ENCODE data around the gene KRTAP9-7.
"Not testable (repeated sequence)": the region's sequence is repeated elsewhere in the genome, so short reads cannot be mapped to it uniquely, and the experiment has no call there.

KRTAP9-7 gene, protein sequence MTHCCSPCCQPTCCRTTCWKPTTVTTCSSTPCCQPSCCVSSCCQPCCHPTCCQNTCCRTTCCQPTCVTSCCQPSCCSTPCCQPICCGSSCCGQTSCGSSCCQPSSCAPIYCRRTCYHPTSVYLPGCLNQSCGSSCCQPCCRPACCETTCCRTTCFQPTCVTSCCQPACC

GRCh38 chr17:41275648-41276190 lies at the start of gene KRTAP9-7:
Gene KRTAP9-7, plus strand, starts transcription at chr17:41275698. Its CDS starts 0 bp downstream, at chr17:41275698.
- not testable (repeated sequence) for DNase-seq

DNA sequence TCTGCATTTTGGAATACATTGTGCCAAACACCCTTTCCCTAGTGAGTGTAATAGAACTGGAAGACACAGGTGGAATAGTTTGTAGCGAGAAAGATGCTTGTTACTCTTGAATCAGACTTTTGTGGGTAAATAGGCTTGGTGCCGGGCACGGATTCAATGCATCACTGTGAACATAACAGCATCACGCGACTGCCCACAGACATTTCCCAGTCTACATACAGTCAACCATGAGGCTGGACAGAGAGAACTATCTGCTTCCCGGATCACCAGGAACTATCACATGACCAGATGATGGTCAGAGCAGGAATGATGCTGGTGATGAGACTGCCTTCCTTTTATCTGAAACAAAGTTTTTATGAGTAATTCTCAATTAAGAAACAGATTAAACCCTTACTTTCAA lies 49.4 kb upstream of the KRTAP9-7 start:
- no peak for DNase-seq

DNA sequence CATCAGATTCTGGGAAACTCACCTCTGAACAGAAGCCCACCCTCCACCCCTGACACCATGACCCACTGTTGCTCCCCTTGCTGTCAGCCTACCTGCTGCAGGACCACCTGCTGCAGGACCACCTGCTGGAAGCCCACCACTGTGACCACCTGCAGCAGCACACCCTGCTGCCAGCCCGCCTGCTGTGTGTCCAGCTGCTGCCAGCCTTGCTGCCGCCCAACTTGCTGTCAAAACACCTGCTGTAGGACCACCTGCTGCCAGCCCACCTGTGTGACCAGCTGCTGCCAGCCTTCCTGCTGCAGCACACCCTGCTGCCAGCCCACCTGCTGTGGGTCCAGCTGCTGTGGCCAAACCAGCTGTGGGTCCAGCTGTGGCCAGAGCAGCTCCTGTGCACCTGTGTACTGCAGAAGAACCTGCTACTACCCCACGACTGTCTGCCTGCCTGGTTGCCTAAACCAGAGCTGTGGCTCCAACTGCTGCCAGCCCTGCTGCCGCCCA lies 48.9 kb upstream of the KRTAP9-7 start, which contains the start of gene KRTAP9-2:
KRTAP9-2 (plus strand) TSS at position 51 of the 498 bp plus-strand sequence; CDS start at position 58, 7 bp downstream.
- DNase-seq: not testable (repeated sequence)

DNA sequence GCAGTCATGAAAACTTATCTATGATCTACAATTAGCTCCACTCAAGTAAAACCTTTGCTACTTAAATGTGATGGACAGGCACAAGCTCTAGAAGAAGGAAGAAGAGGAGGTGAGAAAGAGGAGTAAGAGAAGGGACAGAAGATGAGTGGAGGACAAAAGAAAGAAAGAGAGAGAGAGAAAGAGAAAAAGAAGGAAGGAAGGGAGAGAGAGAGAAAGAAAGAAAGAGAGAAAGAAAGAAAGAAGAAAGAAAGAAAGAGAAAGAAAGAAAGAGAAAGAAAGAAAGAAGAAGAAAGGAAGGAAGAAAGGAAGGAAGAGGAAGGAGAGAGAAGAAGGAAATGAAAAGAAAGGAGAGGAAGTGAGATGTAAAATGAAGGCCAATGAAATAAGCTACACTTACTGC lies 45.4 kb upstream of the KRTAP9-7 start:
- DNase-seq: no peak

GRCh38 chr17:41231731-41232130 lies 43.8 kb upstream of the KRTAP9-7 start:
- DNase-seq: no peak

DNA sequence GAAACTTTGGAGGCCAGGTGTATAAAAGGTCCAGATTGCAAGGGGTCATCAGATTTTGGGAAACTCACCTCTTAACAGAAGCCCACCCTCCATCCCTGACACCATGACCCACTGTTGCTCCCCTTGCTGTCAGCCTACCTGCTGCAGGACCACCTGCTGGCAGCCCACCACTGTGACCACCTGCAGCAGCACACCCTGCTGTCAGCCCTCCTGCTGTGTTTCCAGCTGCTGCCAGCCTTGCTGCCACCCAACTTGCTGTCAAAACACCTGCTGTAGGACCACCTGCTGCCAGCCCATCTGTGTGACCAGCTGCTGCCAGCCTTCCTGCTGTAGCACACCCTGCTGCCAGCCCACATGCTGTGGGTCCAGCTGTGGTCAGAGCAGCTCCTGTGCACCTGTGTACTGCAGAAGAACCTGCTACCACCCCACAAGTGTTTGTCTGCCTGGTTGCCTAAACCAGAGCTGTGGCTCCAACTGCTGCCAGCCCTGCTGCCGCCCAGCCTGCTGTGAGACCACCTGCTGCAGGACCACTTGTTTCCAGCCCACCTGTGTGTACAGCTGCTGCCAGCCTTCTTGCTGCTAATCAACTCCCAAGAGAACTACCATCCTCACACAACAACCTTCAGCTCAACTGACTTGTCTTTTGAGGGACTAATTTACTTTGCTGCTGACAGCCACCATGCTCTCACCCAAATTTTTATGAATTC lies 42.9 kb upstream of the KRTAP9-7 start, which contains the start of gene KRTAP9-3:
KRTAP9-3 (plus strand) TSS at position 51 of the 707 bp plus-strand sequence; CDS start at position 104, 53 bp downstream.
- not testable (repeated sequence) for DNase-seq

GRCh38 chr17:41237116-41237515 lies 38.4 kb upstream of the KRTAP9-7 start:
- not testable (repeated sequence) for DNase-seq

GRCh38 chr17:41237949-41238437 lies 37.5 kb upstream of the KRTAP9-7 start, which contains the start of gene KRTAP9-8:
Gene KRTAP9-8, plus strand, starts transcription at chr17:41237999. Its CDS starts 53 bp downstream, at chr17:41238052.
- not testable (repeated sequence) for DNase-seq

DNA sequence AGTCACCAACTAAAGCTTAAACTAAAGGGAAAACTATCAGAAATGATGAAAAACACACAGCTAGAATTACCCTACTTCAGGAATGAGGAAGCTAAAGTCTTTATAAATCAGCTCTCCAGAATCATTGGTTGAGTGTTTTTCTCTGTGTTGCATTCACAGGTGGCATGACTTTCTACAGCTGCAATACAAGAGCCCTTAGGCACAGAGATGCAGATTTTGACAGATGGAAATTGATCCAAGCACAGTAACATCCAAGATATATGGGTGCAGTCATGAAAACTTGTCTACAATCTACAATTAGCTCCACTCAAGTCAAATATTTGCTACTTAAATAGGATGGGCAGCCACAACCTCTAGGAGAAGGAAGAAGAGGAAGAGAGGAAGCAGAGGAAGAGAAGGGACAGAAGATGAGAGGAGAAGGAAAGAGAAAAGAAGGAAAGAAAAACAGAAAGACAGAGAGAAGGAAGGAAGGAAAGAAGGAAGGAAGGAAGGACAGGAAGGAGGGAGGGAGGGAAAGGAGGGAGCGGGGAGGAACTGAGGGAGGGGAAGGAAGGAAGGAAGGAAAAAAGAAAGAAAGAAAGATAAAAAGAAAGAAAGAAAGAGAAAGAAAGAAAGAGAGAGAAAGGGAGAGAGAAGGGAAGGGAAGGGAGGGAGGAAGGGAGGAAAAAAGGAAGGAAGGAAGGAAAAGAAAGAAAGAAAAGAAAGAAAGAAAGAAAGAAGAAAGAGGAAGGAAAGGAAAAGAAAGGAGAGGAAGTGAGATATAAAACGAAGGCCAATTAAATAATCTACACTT lies 28.3 kb upstream of the KRTAP9-7 start:
- not testable (repeated sequence) for DNase-seq

DNA sequence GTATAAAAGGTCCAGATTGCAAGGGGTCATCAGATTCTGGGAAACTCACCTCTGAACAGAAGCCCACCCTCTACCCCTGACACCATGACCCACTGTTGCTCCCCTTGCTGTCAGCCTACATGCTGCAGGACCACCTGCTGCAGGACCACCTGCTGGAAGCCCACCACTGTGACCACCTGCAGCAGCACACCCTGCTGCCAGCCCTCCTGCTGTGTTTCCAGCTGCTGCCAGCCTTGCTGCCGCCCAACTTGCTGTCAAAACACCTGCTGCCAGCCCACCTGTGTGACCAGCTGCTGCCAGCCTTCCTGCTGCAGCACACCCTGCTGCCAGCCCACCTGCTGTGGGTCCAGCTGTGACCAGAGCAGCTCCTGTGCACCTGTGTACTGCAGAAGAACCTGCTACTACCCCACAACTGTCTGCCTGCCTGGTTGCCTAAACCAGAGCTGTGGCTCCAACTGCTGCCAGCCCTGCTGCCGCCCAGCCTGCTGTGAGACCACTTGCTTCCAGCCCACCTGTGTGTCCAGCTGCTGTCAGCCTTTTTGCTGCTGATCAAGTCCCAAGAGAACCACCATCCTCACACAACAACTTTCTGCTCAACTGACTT lies 25.8 kb upstream of the KRTAP9-7 start, which contains the start of gene KRTAP9-4:
KRTAP9-4 (plus strand) TSS at position 51 of the 604 bp plus-strand sequence; CDS start at position 85, 34 bp downstream.
- not testable (repeated sequence) for DNase-seq

GRCh38 chr17:41251261-41251660 lies 24.2 kb upstream of the KRTAP9-7 start:
- DNase-seq: no peak

GRCh38 chr17:41254861-41255260 lies 20.6 kb upstream of the KRTAP9-7 start:
- no peak for DNase-seq

DNA sequence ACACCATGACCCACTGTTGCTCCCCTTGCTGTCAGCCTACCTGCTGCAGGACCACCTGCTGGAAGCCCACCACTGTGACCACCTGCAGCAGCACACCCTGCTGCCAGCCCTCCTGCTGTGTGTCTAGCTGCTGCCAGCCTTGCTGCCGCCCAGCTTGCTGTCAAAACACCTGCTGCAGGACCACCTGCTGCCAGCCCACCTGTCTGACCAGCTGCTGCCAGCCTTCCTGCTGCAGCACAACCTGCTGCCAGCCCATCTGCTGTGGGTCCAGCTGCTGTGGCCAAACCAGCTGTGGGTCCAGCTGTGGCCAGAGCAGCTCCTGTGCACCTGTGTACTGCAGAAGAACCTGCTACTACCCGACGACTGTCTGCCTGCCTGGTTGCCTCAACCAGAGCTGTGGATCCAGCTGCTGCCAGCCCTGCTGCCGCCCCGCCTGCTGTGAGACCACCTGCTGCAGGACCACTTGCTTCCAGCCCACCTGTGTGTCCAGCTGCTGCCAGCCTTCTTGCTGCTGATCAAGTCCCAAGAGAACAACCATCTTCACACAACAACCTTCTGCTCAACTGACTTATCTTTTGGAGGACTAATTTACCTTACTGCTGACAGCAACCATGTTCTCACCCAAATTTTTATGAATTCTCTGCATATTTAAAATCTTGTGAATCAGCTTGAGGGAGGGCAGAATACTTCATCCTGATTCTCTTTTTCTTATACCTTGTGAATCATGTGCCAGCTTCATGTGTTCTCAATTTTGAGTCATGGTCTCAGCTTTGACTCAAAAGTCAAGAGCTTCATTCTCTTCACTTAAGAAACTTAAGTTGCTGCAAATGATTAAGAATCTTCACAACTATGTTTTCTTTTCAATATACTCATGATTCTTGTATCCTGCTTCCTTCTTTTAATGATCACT lies 19.9 kb upstream of the KRTAP9-7 start, which contains the start of gene KRTAP9-9:
KRTAP9-9 (plus strand) TSS at position 4 of the 910 bp plus-strand sequence.
- not testable (repeated sequence) for DNase-seq

- no peak for DNase-seq
Observed at GRCh38 chr17:41256291-41256685, 19.2 kb upstream of the KRTAP9-7 start.

- DNase-seq: no peak
Observed at GRCh38 chr17:41258406-41258805, 17.1 kb upstream of the KRTAP9-7 start.

DNA sequence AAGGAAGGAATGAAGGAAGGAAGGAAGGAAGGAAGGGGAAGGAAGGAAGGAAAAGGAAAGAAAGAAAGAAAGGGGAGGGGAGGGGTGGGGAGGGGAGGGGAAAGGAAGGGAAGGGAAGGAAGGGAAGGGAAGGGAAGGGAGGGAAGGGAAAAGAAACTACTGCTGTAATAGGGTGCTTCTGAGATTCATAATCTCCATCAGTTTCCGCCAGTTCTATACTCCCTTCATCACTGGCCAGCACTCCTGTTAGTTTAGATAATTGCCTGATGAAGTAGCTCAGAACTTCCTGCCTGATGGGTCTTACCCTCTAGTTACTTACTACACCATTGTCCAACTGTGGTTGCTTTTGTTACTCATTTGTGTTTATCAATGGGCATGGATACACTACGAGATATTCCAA lies 12.3 kb upstream of the KRTAP9-7 start:
- DNase-seq: no peak

GRCh38 chr17:41264599-41264998 lies 10.9 kb upstream of the KRTAP9-7 start:
- DNase-seq: no peak

GRCh38 chr17:41265078-41265477 lies 10.4 kb upstream of the KRTAP9-7 start, which contains the start of gene KRTAP9-6:
Gene KRTAP9-6, plus strand, starts transcription at chr17:41265378. Its CDS starts 0 bp downstream, at chr17:41265378.
- no peak for DNase-seq

DNA sequence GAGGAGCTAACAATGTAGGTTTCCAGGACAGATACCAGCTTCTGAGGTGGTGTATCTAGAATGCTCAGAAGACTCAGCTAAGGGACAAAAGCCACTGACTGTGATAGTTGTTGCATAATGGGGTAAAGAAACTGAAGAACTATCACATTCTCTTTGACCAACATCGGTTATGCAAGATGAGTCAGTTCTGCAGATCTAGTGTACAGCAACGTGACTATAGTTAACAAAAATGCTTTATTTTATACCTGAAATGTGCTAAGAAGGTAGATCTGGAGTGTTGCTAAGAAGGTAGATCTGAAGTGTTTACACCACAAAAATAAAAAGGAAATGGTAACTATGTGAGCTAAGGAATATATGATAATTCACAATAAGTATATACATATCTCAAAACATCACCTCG lies 7.8 kb upstream of the KRTAP9-7 start:
- DNase-seq: no peak

DNA sequence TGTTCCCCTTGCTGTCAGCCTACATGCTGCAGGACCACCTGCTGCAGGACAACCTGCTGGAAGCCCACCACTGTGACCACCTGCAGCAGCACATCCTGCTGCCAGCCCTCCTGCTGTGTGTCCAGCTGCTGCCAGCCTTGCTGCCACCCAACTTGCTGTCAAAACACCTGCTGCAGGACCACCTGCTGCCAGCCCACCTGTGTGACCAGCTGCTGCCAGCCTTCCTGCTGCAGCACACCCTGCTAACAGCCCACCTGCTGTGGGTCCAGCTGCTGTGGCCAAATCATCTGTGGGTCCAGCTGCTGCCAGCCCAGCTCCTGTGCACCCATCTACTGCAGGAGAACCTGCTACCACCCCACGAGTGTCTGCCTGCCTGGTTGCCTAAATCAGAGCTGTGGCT lies 4.2 kb upstream of the KRTAP9-7 start:
- DNase-seq: not testable (repeated sequence)

- no peak for DNase-seq
Observed at GRCh38 chr17:41271858-41272257, 3.6 kb upstream of the KRTAP9-7 start.
